Prostate gland (tissue), 2 donors: ENCODE results near the gene C18orf63. TPM values are rescaled to one million over a fixed set of nuclear protein-coding genes. Genes with fewer than 3 reads are reported as not detected.

Experiments used
- DNase-seq: peaks from one replicate; pipeline ENCODE4 v3.0.0-alpha.2; 2019; ENCODE audit warnings: low spot score
- H3K27ac ChIP-seq, 2 donors: fragments of 200-600 bp; sonication (generic); 2 replicates each; pipeline ENCODE4 v1.5.1; 2017 to 2019
- H3K27me3 ChIP-seq: fragments of 200-600 bp; sonication (generic); replicated peaks from 2 replicates; pipeline ENCODE4 v1.5.1; 2019; ENCODE audit not compliant: insufficient read depth
- H3K36me3 ChIP-seq, 2 donors: fragments of 200-600 bp; sonication (generic); 1 replicate in 1 of 2; 2 replicates in 1 of 2; pipeline versions ENCODE4 v1.5.1 to v1.8.1; 2017 to 2019
- H3K4me1 ChIP-seq: fragments of 200-600 bp; sonication (generic); replicated peaks from 2 replicates; pipeline ENCODE4 v1.5.1; 2019
- H3K4me3 ChIP-seq, 2 donors: fragments of 200-600 bp; sonication (generic); 2 replicates each; pipeline ENCODE4 v1.5.1; 2017 to 2019
- H3K9me3 ChIP-seq: fragments of 200-600 bp; sonication (generic); 2 replicates; pipeline ENCODE4 v1.5.1; 2017
- POLR2A ChIP-seq: fragments of 450-650 bp; IDR thresholded peaks from one replicate; pipeline ENCODE4 v1.6.1; 2016; ENCODE audit warnings: antibody characterized with exemption, mild to moderate bottlenecking
- POLR2AphosphoS5 ChIP-seq: sonication (generic); formaldehyde crosslinking; IDR thresholded peaks from one replicate; pipeline ENCODE4 v1.6.1; 2017; ENCODE audit warnings: antibody characterized with exemption
- WGBS: methylation state at CpG from one replicate; pipeline ENCODE4 v1.1.5; 2018; 5-methylcytosine and 5-hydroxymethylcytosine counted together
- intact Hi-C: fragments of 100-400 bp; cut with DNase I; formaldehyde crosslinking; loops from one replicate; pipeline ENCODE4 v1.14.2; 2022
- total RNA-seq, 2 donors: library from RNA; depleted of rRNA; stranded (reverse); fragments of >200 nt; gene quantifications; one replicate each; pipeline ENCODE4 v1.1.0, GENCODE V29; 2016
- TF ChIP-seq, protein P1 (sequence below), 4 experiments: fragments of 200-600 bp in 2 of 4; fragments of 450-650 bp in 2 of 4; sonication (generic) in 2 of 4; IDR thresholded peaks; 1 replicate in 3 of 4; 2 replicates in 1 of 4; pipeline ENCODE4 v1.5.1; 2016 to 2019; ENCODE audit warnings: antibody characterized with exemption in 4 of 4, mild to moderate bottlenecking in 2 of 4, moderate library complexity in 2 of 4

Gene C18orf63
- total RNA-seq, 2 donors from 2014 or later, result 4.7 TPM; not detected in 1

- Histone ChIP-seq H3K4me3 (no peak overlapping the region), H3K4me1 (no peaks in the 10 kb centered on the region), H3K27ac (no peak overlapping the region), H3K27me3 (no peaks in the 10 kb centered on the region), H3K9me3 (no peaks in the 10 kb centered on the region), H3K36me3 (no peaks in the 10 kb centered on the region)
- no peak for TF ChIP-seq POLR2A
- TF ChIP-seq, protein P1, sequence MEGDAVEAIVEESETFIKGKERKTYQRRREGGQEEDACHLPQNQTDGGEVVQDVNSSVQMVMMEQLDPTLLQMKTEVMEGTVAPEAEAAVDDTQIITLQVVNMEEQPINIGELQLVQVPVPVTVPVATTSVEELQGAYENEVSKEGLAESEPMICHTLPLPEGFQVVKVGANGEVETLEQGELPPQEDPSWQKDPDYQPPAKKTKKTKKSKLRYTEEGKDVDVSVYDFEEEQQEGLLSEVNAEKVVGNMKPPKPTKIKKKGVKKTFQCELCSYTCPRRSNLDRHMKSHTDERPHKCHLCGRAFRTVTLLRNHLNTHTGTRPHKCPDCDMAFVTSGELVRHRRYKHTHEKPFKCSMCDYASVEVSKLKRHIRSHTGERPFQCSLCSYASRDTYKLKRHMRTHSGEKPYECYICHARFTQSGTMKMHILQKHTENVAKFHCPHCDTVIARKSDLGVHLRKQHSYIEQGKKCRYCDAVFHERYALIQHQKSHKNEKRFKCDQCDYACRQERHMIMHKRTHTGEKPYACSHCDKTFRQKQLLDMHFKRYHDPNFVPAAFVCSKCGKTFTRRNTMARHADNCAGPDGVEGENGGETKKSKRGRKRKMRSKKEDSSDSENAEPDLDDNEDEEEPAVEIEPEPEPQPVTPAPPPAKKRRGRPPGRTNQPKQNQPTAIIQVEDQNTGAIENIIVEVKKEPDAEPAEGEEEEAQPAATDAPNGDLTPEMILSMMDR (IDR thresholded peaks at IDR 0.05), result no peak
- TF ChIP-seq POLR2AphosphoS5, result no peak
- no peak for DNase-seq
- intact Hi-C loops, result no loop called here
- 95% methylated on average over 1 of the region's 1 CpG for WGBS
Observed at GRCh38 chr18:74303936-74304335, 11.7 kb upstream of the C18orf63 start.

- H3K27me3 ChIP-seq, result no peaks in the 10 kb centered on the region
- no peak overlapping the region for H3K4me3 ChIP-seq
- no peak overlapping the region for H3K27ac ChIP-seq
- H3K36me3 ChIP-seq, result no peaks in the 10 kb centered on the region
- no peaks in the 10 kb centered on the region for H3K9me3 ChIP-seq
- WGBS, result 43% methylated on average over 3 of the region's 3 CpGs
- H3K4me1 ChIP-seq, result no peaks in the 10 kb centered on the region
- DNase-seq, result no peak
- intact Hi-C loops, result no loop called here
- no peak for TF ChIP-seq POLR2A
- no peak for TF ChIP-seq POLR2AphosphoS5
- TF ChIP-seq, protein P1 (IDR thresholded peaks at IDR 0.05), result peak in 2 of 4 experiments; percentile 32 to 48
Observed at GRCh38 chr18:74310411-74310810, 5.2 kb upstream of the C18orf63 start.

DNA sequence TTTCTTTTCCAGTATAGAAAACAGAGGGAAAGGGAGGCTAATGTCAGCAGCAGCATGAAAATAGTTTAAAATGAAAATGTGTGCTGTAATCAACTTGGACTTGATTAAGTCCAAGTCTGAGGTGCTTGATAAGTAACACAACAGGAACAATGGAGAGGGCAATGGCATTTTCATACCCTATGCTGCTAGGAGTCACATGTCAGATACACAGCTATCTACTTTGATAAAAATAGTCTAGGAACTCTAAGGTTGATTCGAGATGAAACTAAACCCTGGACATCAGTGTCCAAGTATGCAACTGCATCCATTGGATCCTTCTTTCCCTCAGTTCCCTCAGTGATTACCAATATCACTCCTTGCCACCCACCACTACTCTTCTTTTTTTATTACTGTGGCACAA is 4.6 kb upstream of the C18orf63 start:
- Histone ChIP-seq H3K9me3 (no peaks in the 10 kb centered on the region), H3K4me3 (no peak overlapping the region), H3K27ac (no peak overlapping the region), H3K36me3 (no peaks in the 10 kb centered on the region), H3K27me3 (no peaks in the 10 kb centered on the region), H3K4me1 (no peaks in the 10 kb centered on the region)
- intact Hi-C loops, result no loop called here
- TF ChIP-seq POLR2A (no peak), POLR2AphosphoS5 (no peak)
- TF ChIP-seq, protein P1 (IDR thresholded peaks at IDR 0.05), result no peak
- WGBS, result 88% methylated on average over 1 of the region's 1 CpG
- no peak for DNase-seq

DNA sequence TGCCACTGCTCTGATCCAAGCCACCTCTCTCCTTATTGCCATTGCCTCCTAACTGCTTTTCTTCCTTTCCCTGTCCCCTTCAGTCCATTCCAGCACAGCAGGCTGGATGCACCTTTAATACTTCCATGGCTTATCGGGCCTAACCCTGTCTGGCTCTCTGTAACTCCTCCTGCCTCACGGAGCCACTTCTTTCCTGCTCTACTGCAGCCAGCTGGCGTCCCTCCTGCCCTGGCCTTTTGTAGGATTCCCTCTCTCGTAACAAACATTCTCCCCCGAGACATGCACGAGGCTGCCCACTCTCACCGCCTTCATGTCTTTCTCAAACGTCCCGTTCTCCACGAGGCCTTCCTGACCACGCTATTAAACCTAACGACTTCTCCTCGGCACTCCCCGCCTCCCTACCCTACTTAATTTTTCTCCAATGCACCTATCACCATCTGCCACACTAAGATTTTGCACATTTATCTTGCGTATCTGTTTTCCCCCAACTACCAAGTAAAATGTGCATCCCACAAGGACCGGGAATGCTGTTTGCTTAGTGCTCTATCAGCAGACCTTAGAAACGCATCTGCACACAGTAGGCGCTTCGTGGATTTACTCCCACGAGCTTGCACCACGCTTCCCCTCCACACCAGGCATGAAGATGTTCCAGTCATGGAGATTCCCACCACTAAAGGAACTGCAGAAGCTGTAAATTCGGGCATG is 728 bp upstream of the C18orf63 start:
- no peaks in the 10 kb centered on the region for H3K36me3 ChIP-seq
- no peak for DNase-seq
- TF ChIP-seq POLR2A (no peak), POLR2AphosphoS5 (no peak)
- TF ChIP-seq, protein P1 (IDR thresholded peaks at IDR 0.05), result no peak
- H3K9me3 ChIP-seq, result no peaks in the 10 kb centered on the region
- WGBS, result 81% methylated on average over 22 of the region's 22 CpGs
- H3K4me3 ChIP-seq, result no peak overlapping the region
- no peak overlapping the region for H3K27ac ChIP-seq
- no peaks in the 10 kb centered on the region for H3K4me1 ChIP-seq
- intact Hi-C loops, result no loop called here
- H3K27me3 ChIP-seq, result no peaks in the 10 kb centered on the region
